SKM-1 treated with dmso at 0.1 percent for 144 hours (cell line): ENCODE measurements around the gene ACTR6.
"Not testable (repeated sequence)": the region's sequence is repeated elsewhere in the genome, so short reads cannot be mapped to it uniquely, and the experiment has no call there.

Experiments
- DNase-seq: peaks from one replicate; lab custom pipeline; 2025; ENCODE audit not compliant: unreplicated experiment; lab: John Stamatoyannopoulos, UW

The ACTR6 gene

GRCh38 chr12:100184549-100185145 lies 16.0 kb upstream of the ACTR6 start:
- DNase-seq, result no peak

- no peak for DNase-seq
Observed at GRCh38 chr12:100185361-100185894, 15.2 kb upstream of the ACTR6 start.

- no peak for DNase-seq
Observed at GRCh38 chr12:100186071-100186470, 14.5 kb upstream of the ACTR6 start.

- DNase-seq, result no peak
Observed at GRCh38 chr12:100187068-100187467, 13.5 kb upstream of the ACTR6 start.

- DNase-seq, result no peak
Observed at GRCh38 chr12:100187857-100188519, 12.6 kb upstream of the ACTR6 start.

- not testable (repeated sequence) for DNase-seq
Observed at GRCh38 chr12:100188888-100189635, 11.6 kb upstream of the ACTR6 start.

GRCh38 chr12:100189636-100190394 lies 10.8 kb upstream of the ACTR6 start:
- no peak for DNase-seq

GRCh38 chr12:100193085-100193484 lies 7.5 kb upstream of the ACTR6 start:
- no peak for DNase-seq

GRCh38 chr12:100197486-100197885 lies 3.1 kb upstream of the ACTR6 start:
- DNase-seq, result no peak

GRCh38 chr12:100199023-100199346 lies 1.6 kb upstream of the ACTR6 start:
- DNase-seq, result no peak

- DNase-seq, result peak; percentile 2
Observed at GRCh38 chr12:100199347-100200149, 1.1 kb upstream of the ACTR6 start.

- no peak for DNase-seq
Observed at GRCh38 chr12:100201604-100202423, 1.2 kb downstream of the ACTR6 start.

GRCh38 chr12:100207311-100207710 lies 6.7 kb downstream of the ACTR6 start:
- DNase-seq, result no peak

GRCh38 chr12:100208834-100209233 lies 8.2 kb downstream of the ACTR6 start:
- DNase-seq, result no peak

GRCh38 chr12:100211698-100212097 lies 11.1 kb downstream of the ACTR6 start:
- DNase-seq, result no peak

- no peak for DNase-seq
Observed at GRCh38 chr12:100213016-100213891, 12.6 kb downstream of the ACTR6 start.

GRCh38 chr12:100214518-100214917 lies 13.9 kb downstream of the ACTR6 start:
- DNase-seq, result no peak

- no peak for DNase-seq
Observed at GRCh38 chr12:100215209-100215608, 14.6 kb downstream of the ACTR6 start.

GRCh38 chr12:100216337-100216736 lies 15.7 kb downstream of the ACTR6 start:
- no peak for DNase-seq
